HG03571 (cell line): ENCODE data around the gene LRRC47.
A peak's percentile ranks its signal among the peaks of the same experiment; 100 is the strongest.

Source experiments
- ATAC-seq: cut with Tn5 transposase; IDR thresholded peaks from one replicate; pipeline ENCODE4 v1.9.1; 2021; ENCODE audit not compliant: unreplicated experiment

LRRC47 gene

DNA sequence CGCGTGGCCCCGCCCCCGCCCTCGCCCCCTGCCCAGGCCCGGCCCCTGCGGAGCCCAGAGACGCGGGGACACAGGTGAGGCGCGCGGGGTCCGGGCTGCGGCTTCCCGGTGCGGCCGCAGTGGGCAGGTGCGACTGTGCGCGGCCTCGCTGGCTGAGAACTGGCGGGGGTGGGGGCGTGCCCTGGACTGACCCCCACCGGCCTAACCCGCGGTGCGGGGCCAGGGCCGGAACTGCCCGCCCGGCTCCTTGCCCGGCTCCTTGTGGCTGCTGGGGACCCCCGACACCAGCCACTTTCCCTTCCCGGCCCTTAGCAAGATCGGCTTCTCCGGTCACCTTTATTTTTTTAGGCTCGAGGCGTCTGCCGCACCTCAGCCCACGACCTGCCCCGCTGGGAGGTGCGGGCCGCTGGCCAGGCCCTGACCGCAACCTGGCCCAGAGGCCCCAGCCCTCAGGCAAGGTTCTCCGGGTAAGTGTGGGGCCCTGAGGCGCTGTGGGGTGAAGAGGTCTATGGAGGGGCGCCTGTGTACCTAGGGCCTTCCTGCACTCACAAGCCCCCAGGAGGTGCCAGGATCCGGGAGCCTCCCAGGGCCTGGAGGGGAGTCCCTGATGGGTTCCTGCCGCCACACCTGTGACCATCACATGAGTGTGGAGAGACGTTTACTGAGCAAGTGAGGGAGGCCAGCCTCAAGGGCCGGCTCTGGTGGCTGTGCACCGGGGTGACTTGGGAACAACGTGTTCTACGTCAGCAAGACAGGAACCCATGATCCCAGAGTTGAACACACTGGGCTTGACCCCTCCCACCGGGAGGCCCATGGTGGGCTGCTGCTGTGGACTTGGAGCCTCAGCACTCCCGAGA is 23.4 kb downstream of the LRRC47 start, which contains the start of gene SMIM1:
SMIM1 (plus strand) TSS at position 35 of the 857 bp plus-strand sequence. CDS start 2,625 bp downstream, outside the sequence.
- peak; percentile 9 for ATAC-seq

DNA sequence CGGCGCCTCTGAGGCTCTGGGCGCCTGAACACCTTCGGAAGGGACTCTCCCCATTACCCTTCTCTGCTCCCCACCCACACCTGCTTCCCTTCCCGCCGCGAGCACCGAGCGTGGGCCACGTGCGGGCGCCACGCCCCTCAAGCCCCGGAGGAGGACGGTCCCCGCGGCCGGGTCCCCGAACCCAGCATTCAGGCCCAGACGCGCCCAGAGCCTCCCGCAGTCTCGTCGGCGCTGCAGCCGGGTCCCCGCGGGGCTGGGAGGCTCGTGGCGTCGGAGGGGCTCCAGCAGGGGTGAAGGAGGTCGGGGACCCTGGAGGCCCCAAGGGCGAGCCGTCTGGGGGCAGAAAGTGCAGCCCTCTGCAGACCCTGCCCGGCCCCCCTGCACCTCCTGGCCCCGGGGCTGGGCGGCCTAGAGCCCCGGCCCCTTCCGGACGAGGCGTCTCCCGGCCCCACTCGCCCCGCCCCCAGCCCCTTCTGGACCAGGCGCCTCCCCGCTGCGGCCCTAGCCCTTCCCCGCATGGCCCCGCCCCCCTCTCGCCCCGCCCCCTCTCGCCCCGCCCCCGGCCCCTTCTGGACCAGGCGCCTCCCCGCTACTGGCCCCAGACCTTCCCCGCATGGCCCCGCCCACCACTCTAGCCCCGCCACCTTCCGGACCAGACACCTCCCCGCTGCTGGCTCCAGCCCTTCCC is 24.1 kb downstream of the LRRC47 start:
- ATAC-seq: peak; percentile 45

DNA sequence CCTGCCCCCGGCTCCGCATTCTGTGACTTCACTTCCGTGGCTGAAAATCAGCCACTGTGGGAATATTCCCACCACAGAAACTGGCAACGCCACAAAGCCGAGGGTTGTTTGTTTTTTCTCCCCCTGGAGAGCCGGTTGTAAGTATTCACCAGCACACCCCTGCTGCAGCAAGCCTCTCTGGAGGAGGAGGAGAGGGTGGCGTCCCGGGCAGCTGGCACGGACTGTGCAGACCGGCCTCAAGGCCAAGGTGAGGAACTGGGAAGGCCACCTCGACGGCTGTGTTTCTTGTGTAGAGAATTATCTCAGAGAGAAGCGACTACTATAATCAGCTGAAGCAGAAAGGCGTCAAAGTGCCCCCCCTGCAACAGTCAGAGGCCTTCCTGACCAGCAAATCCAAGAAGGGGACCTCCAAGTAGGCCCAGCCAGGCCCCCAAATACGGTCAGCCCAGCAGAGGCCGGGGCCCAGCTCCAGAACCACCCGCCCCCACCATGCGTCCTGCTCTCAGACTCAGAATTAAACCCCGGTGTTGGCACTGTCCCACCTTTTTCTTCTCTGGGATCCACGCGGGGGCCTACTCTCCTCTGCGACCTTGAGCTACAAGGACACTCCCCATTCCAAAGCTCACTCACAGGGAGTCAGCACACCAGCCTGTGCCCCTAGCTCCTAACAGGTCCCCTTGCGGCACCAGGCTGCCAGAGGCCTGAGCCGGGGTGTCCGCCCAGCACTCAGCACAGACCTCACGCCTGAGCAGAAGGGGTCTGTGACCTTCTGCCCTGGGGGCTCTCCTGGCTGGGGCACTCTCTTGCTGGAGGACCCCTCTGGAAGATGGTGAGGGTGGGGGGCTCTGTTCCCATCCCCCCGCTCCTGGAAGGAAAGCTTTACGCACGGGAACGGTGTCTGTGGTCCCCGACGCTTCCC is 24.9 kb downstream of the LRRC47 start:
- ATAC-seq: no peak

DNA sequence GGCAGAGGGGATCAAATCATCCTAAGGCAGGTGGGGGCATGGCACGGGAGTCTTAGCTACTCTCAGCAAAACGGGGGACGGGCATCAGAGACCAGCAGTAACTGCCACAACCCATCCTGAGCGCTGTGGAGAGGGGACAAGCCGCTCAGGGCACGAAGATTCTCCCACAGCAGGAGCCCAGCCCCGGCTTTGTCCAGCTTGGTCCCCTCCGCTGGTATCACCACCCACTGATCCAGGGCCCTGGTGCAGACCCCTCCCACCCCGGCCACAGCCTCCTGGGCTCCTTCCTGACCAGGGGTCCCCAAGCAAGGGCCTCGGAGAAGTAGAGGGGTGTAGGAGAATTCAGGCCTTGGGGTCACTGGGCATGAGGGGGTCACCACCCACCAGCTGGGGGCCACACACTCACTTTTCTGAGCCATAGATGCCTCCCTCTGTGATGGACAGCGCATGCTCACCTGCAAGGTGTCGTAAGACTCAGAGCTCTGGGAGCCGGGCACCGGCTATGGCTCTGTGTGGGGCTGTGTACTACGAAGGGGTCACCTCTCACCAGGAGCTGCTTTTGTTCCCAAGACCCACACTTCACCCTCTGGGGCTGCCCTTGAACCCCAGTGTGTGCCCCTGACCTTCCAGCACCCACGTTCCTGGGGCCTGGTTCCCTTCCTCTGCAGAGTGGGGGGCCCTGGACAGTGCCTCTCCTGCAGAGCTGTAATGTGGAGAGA is 26.1 kb downstream of the LRRC47 start:
- ATAC-seq: no peak

DNA sequence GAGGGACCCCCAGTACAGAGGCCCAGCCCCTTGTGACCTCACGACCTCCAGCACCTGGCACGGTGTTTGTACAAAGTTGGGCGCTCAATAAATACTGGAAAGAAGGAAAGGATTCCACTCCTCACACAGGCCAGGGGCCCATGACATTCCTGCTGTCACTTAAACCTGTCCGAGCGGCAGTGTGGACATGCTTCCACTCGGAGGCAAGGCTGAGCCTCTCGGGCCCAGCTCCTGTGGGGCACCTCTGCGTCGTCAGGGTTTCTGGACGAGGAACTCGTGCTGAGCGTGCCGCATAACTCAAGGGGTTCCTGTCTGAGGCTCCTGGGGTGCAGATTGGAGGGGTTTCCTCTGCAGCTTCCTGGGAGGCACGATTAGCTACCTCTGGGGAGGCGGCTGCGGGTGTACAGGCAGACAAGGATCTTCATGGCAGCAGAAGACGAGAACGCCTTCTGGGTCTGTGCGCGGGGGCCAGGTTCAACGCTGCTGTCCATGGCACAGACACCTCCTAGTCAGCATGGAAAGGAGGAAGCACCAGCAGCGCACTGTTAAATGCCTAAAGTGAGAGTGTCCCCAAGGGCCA is 27.4 kb downstream of the LRRC47 start:
- ATAC-seq: no peak

DNA sequence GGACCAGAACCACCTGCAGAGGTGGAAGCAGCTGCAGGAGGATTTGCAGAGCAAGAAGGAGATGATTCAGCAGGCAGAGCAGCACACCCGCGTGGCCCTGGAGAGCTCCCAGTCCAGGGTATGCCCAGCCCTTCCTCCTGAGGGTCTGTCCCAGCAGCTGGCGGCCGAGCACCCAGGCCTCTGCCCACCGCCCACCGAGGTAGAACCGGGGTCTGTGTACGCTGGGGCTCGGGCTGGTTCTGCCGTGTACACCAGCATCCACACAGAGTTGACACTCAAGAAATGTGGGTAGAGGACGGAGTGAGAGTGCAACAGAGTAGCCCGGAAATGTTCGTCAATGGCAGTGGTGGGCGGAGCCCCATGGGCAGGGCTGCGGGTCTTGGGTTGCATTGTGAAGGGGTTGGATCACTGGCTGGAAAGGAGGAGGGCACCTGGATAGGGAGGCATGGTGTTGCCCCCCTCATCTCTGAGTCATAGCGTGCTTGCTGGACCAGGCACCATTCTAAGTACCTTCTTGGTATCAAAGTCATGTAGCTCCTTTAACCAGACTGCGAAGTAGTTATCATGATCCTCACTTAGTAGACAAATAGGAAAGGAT is 28.9 kb downstream of the LRRC47 start:
- ATAC-seq: no peak

DNA sequence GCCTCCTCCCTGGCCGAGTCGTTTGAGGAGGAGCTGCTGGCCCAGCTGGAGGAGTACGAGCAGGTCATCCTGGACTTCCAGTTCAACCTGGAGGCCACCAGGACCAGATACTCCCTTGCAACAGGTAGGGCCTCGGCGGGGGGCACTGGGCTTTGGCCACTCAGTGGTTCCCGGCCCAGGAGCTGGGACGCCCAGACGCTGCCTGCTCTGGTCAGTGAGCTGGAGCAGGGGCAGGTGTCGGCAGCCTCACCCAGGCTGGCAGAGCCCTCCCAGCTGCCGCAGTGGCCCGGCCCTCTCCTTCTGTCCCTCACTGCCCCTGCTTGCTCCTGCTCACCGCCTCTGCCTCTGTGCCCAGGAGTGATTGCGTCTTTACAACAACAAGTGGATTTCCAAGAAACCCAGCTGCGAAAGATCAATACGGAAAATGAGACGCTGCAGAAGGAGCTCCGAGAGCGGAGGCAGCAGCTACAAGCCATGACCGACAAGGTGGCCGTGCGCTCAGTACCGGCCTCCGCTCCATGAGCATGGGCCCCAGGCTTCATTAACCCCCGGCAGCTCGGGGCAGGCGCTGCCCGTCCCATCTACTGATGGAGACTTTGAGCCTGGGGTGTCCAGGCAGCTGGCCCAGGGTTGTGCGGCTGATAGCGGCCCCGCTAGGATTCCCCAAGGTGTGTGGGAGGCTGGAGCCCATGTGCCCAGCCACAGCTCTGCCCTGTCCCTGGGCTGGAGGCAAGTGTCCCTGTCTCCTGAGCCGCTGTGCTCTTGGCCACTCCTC is 32.8 kb downstream of the LRRC47 start:
- no peak for ATAC-seq

DNA sequence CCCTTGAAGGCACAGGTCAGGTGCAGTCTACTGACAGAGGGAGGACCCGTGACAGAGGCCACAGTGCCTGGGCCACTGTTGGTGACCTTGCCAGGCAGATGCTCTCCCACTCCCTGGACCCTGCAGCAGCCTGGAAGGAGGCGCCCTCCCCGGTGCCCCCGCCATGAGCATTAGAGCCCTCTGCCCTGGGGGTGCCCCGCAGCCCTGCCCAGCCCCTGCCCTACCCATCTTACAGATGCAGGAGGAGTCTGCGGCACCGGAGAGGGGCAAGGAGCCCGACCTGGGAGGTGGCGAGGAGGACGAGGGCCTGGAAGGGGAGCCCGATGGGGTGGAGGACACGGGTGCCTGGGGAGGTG is 33.4 kb downstream of the LRRC47 start:
- ATAC-seq: no peak

DNA sequence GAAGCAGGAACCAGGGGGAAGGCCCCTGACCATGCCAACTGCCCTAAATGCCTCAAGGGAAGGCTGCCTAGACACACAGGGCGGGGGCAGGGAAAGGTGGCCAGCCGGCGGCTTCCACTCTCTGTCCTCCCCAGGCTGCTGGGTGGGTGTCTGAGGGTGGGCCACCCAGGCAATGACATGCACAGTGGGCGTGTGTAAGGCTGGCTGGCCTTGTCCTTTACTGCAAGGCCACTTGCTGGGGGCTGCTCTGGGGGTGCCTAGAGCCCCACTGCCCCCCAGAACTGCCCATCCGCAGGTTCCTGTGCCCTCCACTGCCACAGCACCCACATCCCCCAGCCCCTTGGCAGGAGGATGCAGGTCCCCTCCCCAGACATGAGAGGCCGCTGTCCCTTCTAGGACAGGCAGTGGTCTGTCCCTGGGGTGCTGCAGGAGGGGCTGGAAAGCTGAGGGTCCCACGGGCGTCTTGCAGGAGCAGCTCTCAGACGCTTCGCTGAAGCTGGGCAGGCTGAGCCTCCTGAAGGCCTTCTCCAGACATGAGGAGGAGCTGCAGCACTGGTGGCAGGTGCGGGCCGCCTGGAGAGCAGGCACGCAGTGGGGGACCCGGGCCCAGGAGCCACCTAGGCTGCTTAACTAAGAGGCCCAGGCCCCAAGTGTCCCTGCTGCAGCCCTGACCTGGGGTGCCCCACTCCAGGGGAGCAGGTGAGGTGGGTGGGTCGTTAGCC is 34.0 kb downstream of the LRRC47 start:
- no peak for ATAC-seq

DNA sequence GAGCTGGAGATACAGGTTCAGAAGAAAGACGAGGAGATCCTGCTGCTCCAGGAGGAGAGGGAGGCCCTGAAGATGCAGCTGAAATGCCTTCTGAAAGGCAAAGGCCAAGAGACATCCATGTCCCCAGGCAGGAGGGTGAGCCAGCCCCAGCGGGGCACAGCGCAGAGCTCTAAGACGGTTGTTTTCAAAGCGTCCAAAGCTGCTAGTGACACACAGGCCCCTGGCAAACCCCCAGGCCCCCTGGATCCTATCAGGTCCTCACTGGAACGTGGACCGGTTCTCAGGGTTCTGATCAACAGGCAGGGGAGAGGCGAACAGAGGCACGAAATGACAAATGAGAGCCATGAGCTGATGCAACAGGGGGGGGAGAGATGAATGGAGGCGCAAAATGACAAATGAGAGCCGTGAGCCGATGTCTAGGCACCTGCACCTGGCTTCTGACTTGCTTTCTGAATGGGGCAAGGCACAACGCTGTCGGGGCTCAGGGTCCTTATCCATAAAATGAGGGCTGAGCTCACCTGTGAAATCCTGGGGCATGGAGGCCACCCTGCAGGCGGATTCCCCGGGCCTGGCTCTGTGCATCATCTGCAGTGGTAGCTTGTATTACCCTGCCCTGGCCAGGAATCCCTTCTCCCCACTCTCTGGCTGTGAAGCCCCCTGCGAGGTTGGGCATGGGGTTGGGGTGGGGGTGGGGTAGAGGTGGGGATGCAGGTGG is 34.8 kb downstream of the LRRC47 start:
- ATAC-seq: no peak

DNA sequence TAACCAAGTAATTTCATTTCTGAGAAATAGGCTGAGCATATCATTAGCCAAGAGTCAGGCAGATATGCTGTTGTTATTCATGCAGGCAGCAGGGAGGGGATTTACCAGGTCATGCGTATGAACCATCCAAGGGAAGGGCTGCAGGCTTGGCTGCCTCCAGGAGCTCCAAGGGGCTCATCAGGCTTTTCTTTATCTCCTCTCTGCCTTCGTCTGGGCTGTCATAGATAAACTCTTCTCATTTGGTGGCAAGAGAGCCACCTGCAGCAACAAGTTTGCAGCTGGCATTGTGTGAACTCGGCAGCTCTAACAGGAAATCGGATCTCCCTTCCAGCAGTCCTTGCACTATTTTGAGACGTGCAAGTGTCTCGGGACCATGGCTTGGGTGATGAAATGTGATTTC is 36.5 kb downstream of the LRRC47 start:
- ATAC-seq: no peak

DNA sequence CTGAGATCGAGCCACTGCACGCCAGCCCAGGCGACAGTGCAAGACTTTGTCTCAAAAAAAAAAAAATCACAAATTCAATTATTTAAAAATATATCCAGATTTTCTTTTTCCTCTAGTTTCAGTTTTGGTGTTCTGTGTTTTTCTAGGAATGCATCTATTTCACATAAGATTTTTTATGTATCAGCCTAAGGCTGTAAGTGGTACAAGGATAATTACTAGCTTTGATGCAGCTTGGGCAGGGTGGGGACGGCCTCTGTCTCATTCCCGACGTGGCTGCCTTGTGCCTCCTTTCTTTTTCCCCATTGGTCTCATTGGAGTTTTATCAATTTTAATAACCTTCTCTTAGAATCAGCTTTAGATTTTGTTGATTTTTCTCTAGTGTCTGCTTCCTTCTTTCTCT is 37.1 kb downstream of the LRRC47 start:
- no peak for ATAC-seq

DNA sequence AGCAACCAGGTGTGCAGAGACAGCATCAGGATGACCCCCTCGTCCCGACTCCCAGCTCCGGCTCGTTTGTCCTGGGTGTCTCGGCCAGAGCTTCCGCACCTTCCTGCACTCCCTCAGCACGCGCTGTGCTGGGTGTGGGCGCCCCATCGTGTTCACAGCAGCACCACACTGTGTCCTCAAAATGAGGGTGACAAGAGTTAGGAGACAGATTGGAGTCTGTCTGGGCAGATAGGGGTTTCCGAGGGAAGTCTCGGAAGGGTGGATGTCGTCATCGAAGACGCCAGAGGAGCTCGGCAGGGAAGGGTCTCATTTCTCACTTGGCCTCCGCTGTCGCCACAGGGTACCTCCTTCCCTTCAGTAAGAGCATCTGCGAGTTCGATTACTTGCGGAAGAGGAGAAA is 39.9 kb downstream of the LRRC47 start:
- ATAC-seq: no peak

DNA sequence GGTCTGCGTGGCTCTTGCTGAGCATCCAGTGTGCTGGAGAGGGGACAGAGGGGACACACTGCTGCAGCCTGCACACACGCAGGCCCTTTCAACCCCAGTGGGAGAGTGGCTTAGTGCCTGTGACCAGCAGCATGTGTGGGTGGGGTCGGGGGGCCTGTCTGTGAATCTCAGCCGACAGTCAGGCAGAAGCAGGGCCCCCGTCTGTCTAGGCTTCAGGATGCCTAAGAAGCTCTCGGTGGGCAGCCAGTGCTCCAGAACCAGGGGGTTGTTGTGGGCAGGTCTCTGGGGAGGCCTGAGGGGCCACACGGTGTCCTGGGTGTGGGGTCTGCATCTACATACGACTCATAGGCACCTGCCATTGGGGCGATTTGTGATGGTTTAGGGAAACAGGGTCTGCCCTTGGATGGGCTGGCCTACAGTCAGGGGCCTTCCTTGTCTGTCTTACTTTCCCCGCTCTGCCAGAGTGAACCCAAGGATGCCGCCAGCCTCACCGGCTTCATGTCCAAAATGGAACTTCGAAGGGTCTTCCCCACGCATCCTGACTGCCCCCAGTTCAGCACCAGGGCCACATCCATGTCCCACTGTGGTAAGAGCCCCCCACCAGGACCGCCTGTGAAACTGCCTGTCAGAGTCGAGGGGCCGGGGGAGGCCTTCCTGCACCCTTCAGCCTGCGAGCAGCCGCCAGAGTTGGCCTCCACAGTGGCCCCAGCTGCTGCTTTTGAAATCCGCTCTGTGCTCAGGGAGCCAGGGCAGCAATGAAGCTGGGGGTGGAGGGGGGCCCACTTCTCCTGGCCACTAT is 42.4 kb downstream of the LRRC47 start:
- no peak for ATAC-seq

DNA sequence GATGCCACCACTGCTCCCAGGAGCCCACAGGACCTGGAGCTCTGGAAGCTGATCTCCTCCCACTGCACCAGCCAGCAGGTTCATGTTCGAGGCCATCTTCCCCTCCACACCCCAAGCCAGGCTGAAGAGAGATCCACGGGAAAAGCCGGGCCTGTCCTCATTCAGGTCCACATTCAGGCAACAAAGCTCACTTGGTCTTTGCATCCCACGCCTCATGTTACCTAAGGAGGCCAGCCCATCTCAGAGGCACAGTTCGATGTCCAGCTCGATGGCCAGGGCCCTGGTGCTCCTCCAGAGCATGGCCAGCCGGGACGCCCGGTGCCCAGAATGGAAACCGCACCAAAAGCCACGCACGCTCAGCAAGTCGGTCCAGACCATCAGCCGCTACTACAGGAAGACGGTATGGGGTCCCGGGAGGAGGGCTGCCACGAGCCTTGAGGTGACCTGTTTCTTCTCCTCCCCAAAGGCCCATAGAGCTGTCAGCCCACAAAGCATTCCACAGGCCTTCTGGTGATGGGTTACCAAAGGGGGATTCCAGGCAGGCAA is 43.8 kb downstream of the LRRC47 start, which contains the start of gene CCDC27:
CCDC27 (plus strand) TSS at position 51 of the 546 bp plus-strand sequence; CDS start at position 83, 32 bp downstream.
- no peak for ATAC-seq

DNA sequence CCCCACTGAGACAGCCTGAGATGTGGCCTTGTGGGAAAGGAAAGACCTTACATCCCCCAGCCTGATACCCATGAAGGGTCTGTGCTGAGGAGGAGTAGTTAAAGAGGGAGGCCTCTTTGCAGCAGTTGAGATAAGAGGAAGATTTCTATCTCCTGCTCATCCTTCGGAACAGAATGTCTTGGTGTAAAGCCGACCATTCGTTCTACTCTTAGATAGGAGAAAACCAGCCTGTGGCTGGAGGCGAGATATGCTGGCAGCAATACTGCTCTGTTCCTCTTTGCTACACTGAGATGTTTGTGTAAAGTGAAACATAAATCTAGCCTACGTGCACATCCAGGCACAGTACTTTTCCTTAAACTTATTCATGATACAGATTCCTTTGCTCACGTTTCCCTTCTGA is 45.6 kb downstream of the LRRC47 start:
- no peak for ATAC-seq

DNA sequence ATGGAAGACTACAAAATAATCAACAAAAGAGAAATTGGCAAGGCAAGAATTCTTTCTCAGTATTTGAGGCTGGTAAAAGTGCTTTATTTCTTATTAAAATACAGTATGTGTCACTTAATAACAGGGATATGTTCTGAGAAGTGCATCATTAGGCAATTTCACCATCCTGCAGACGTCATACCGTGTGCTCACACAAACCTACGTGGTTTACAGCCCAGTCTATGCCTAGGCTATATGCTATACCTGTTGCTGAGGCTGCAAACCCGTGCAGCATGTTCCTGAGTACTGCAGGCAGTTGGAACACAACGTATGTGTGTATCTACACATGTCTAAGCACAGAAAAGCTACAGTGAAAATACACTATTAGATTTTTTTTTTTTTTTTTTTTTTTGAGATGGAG is 46.8 kb downstream of the LRRC47 start:
- ATAC-seq: no peak
